ENCODE results near the gene MMP2.

MMP2 gene

GRCh38 chr16:55478827-55479429 lies at the start of gene MMP2:
Gene MMP2 (plus strand): TSS chr16:55479198. CDS start chr16:55479480, 282 bp downstream.
- DNase-seq, result no peak

DNA sequence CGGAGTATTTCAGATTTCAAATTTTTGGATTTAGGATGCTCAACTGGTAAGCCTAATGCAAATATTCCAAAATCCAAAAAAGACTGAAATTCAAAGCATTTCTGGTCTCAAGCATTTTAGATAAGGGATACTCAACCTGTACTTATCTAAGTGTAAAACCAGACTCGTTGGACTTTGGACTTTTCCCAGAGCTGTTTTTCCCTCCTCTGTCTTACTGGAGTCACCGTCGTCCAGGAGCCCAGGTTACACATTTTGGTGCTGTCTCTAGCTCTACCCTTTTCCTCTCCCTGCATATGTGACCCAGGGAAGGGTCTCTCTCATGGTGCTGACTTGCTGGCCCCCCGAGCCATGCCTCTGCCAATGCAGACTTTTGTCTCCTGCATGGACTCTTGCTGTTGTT lies 46.0 kb upstream of the MMP2 start:
- no peak for DNase-seq

- no peak for DNase-seq
These were observed 45.5 kb upstream of the MMP2 start for GRCh38 chr16:55433535-55433934.

DNA sequence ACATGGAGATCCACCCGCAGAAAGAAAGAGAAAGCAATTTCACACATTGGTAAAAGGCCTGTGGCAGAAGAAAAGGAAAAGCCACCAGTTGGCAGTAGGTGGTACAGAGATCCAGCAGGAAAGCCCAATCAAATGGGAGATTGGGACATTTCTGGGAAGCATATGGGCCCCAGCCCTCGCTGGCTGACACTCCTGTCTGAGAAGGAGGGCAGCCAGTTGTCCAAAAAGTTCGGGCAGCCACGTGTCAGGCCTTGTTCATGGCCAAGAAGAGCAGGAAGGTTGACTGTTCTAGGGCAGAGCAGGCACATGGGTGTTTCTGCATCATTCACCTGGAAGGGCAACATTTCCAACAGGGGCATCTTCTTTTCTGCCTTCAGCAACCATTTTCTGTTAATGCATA lies 45.0 kb upstream of the MMP2 start:
- no peak for DNase-seq

- DNase-seq, result no peak
These were observed 43.6 kb upstream of the MMP2 start for GRCh38 chr16:55435387-55435786.

DNA sequence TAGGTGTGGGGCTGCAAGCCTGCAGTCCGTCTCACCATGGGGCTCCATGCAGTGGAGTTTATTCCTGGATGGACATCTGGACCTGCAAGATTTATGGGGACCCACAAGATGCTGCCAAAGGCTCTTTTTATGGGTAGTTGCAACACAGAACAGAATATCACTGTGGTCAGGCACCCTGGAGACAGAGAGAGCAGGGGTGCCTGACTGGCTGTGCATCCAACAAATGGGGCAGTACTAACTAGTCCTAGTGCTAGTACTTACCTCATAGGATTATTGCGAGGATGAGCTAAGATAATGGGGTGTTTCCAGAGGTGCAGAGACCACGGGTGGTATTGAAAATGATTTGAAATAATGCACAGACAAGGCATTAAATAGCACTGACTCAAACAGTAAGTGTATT lies 42.4 kb upstream of the MMP2 start:
- DNase-seq, result no peak

DNA sequence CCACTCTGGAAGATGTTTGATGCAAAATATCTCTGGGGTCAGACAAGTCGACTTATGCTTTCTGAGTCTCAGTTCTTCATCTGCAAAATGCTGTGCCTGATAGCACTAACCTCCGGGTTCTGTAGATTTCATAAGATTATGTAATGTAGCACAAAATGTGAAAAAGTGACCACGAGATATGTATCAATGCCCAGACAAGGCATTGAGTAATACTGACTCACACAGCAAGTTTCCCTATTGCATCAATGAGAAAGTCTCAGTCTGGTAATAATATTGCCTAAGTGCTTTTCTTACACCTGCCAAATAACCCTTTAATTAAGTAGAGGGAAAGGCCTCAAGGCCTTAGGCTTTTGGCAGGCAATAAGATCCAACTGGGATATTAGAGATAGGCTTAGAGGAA lies 41.4 kb upstream of the MMP2 start:
- DNase-seq, result no peak

GRCh38 chr16:55438281-55438680 lies 40.7 kb upstream of the MMP2 start:
- DNase-seq, result no peak

GRCh38 chr16:55439101-55439690 lies 39.8 kb upstream of the MMP2 start:
- DNase-seq, result no peak

DNA sequence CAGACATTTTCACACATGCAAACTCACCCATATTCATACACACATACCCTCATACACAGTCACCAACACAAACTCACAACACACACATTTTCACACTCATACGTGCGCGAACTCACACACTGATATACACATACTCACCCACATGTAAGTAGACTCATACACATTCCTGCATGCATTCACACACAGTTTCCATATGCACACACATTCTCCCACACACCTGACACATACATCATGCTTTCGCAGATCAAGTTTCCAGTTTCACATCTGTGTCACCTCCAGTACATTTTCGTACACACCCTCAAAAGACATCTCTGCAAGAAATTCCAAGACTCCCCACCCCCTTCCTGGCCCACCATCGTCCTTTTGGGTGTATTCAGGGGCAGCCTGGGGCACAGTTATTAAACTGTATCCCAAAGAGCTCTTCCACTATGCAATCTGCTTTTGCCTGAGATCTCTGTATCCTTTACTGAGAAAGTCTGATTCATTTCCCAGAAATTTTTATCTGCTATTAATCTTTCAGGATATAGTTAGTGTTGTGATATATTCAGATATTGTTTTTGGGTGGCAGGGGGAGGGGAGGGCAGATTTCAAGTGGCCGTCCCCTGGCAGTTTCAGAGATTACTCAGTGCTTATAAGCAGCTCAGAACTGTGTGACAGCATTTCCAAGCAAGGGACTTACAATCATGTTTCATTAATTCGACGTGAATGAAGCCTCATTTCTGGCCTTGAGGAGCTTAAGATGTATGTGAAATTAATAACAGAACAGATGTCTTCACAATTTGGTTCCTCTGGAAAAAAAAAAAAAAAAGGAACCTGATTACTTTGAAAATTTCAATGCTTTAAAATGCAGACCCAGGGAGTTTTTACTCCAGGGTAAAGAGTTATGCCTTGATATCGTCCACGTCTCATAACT lies 35.3 kb upstream of the MMP2 start:
- DNase-seq, result no peak

- DNase-seq, result no peak
These were observed 34.1 kb upstream of the MMP2 start for GRCh38 chr16:55444754-55445485.

GRCh38 chr16:55447231-55447630 lies 31.8 kb upstream of the MMP2 start:
- DNase-seq, result no peak

DNA sequence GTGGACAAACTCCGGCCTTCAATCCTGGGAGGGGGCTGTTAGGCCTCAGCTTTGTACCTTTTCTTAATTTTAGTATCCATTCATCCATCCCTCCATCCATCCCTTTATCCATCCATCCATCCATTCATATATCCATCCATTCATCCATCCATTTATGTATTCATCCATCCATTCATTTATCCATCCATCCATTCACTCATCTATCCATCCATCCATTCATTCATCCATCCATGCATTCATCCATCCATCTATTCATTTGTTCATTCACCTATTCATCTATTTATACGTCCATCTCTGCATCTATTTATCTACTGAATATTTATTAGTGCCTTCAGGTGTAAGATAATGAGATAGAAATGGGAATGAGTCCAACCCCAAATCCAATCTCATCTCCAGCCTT lies 26.0 kb upstream of the MMP2 start:
- DNase-seq, result no peak

DNA sequence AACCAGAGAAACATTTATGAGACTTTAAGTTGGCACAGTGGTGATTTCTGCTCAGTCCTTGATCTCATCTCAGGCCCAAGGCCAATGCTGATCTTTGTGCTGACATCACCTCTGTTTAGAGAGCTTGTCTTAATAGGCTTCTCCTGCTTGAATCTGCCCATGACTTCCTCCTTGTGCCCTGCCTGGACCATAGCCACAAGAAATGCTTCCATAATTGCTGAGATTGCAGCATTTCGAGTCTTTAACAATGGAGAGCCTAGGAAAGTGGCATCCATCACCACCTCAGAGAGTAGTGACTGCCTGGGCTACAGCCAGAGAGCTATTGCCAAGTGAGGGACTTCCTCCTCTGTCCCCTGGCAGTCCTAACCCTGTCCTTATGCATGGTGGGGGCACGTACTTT lies 25.1 kb upstream of the MMP2 start:
- DNase-seq, result no peak

DNA sequence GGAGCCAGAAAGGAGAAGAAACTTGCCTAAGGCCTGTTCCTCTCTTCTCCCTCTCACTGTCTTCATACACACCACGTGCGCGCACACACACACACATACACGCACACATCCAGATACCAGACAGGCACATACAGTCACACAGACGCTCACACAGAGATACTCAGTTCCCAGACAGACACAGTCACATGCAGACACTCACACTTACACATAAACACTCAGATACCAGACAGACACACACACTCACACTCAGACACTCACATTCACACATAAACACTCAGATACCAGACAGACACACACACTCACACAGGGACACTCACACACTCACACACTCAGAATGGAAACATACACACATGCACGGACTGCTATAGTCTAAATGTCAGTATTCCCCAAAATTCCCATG lies 24.1 kb upstream of the MMP2 start:
- no peak for DNase-seq

- no peak for DNase-seq
These were observed 16.8 kb upstream of the MMP2 start for GRCh38 chr16:55462241-55462640.

DNA sequence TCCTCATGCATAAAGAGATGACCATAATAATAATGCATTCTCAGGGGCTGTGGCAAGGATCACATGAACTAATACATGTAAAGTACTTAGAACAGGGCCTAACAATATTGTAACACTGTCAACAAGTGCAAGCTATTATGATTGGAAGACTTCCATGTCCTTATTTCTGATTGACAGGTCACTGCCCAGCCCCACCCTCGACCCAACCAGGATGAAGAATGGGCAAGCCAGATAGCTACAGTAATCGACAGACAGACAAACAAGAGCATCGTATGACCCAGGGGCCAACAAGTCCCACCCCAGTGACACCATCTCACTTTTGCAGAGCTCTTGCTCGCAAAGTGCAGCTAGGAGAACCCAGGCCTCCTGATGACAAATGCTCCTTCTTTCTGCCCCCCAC lies 14.6 kb upstream of the MMP2 start:
- DNase-seq, result no peak

GRCh38 chr16:55465077-55465896 lies 13.7 kb upstream of the MMP2 start:
- DNase-seq, result peak; percentile 85

- DNase-seq, result no peak
These were observed 12.8 kb upstream of the MMP2 start for GRCh38 chr16:55466209-55466608.

GRCh38 chr16:55467898-55468297 lies 11.1 kb upstream of the MMP2 start:
- no peak for DNase-seq

GRCh38 chr16:55468352-55468990 lies 10.5 kb upstream of the MMP2 start:
- DNase-seq, result no peak
